AG04450 (cell line): ENCODE data around the gene CSF1. TPM values are rescaled to one million over a fixed set of nuclear protein-coding genes. Genes with fewer than 3 reads are reported as not detected.

Source experiments
- CTCF ChIA-PET: fragments of 300-600, 350-600 bp; formaldehyde crosslinking; extraction: SDS; loops from one replicate; lab custom pipeline; 2022; ENCODE audit warnings: antibody characterized with exemption, inconsistent platforms; lab: Charles Lee
- POLR2A ChIA-PET: fragments of 350-600 bp; formaldehyde crosslinking; extraction: SDS; loops from one replicate; lab custom pipeline; 2021; ENCODE audit warnings: antibody characterized with exemption, inconsistent platforms; lab: Yijun Ruan, JAX
- DNase-seq: peaks from one replicate; pipeline ENCODE4 v3.0.0-alpha.2; 2011; ENCODE audit warnings: low read depth, low spot score
- H3K27ac ChIP-seq: one replicate; pipeline ENCODE4 v1.5.1; 2012; ENCODE audit warnings: low read depth, low read length, control low read depth
- H3K27me3 ChIP-seq: one replicate; pipeline ENCODE4 v1.6.0; 2012; ENCODE audit warnings: low read length; ENCODE audit not compliant: control insufficient read depth, insufficient read depth
- H3K4me3 ChIP-seq: 2 replicates; pipeline ENCODE4 v1.5.1; 2011; ENCODE audit warnings: mild to moderate bottlenecking, low read depth, low read length, control low read depth
- H3K9me3 ChIP-seq: 2 replicates; pipeline ENCODE4 v1.5.1; 2012; ENCODE audit warnings: low read length; ENCODE audit not compliant: control insufficient read depth, insufficient read depth
- CTCF ChIP-seq: IDR thresholded peaks from 2 replicates; pipeline ENCODE4 v1.5.1; 2011; ENCODE audit warnings: low read depth, low read length, control low read depth, inconsistent platforms
- polyA plus RNA-seq: library from polyadenylated mRNA; depleted of rRNA; stranded (reverse); fragments of >200 nt; gene quantifications from 2 replicates; pipeline ENCODE4 v1.2.3, GENCODE V29; 2011

Gene CSF1
- polyA plus RNA-seq, 1 experiment, result 84.1 TPM

GRCh38 chr1:109902204-109902985 lies 8.3 kb upstream of the CSF1 start:
- ChIA-PET POLR2A (no interaction called here), CTCF (interaction anchor here (1.8 kb wide), 1 partner anchor 82 kb away, joined by 6 read pairs; the partner anchor contains the start of gene AHCYL1)
- TF ChIP-seq CTCF, result no peak

DNA sequence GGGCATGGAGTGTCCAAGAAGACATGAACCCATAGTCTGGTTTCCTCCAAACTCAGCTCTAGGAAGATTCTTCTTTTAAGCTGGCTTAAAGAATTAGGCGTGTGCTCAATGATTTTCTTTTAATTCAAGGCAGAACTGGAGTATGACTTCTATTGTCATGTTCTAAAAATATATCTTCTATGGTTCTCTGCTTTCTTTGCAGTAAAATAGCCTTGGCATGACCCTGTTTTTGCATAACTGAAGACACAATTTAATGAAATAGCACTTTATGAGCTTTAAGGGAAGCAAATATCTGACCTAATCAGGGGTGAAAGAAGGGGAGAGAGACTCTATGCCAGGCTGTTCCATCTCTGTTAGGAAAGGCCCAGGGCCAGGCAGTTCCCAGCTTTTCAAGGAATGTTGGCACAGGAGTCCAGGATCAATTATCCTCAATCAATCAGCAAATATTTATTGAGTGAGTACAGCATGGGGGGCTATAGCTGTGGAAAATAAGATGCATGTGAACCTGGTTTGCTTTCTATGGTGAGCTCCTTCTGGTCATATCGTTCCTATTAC lies 7.2 kb upstream of the CSF1 start:
- DNase-seq, result no peak
- POLR2A ChIA-PET, result no interaction called here
- Histone ChIP-seq H3K4me3 (no peak overlapping the region), H3K27ac (no peak overlapping the region), H3K9me3 (no peaks in the 10 kb centered on the region), H3K27me3 (no peaks in the 10 kb centered on the region)
- TF ChIP-seq CTCF, result no peak
- CTCF ChIA-PET, result interaction anchor here (0.8 kb wide), 1 partner anchor 81 kb away, joined by 3 read pairs; the partner anchor contains the start of gene AHCYL1

More at GRCh38 chr1:109902204-109902985, 8.3 kb upstream of the CSF1 start:
- Histone ChIP-seq H3K27ac (no peak overlapping the region), H3K4me3 (no peak overlapping the region), H3K9me3 (no peaks in the 10 kb centered on the region), H3K27me3 (no peaks in the 10 kb centered on the region)
- no peak for DNase-seq

DNA sequence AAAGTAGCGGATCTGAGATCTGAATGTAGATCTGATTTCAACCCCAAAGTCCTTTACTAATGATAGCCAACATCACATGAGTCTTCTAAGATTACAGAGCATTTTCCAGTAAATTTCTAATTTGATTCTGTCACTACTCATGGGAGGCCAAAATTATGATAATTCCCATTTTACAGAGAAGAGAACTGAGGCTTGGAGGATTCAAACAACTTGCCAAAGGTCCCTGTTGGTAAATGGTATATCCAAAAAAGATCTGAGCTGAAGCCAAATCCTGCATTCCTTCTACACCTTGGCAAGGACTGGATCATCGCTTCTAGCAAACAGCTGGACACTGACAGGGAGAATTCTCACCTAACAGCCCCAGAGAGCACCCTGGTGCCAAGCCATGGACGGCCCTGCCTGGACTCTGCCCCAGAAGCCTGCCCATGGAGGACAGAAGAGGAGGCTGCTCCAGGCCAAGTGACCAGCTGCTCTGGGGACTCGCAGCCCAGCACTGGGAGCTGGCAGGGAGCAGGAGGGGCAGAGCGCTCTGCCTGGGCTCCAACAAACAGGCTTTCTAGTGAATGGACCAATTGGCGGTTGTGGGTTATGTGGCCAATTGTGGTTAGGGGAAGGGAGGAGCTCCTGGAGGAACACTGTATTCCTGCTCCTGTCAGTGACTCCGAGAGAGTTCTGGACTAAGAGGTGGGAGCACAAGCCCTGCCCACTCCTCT lies 6.4 kb upstream of the CSF1 start:
- CTCF ChIA-PET, result interaction anchor here (0.8 kb wide), 1 partner anchor 80 kb away, joined by 3 read pairs; the partner anchor contains the start of gene AHCYL1
- no peak overlapping the region for H3K4me3 ChIP-seq
- no peak overlapping the region for H3K27ac ChIP-seq
- no peak for DNase-seq
- POLR2A ChIA-PET, result no interaction called here
- TF ChIP-seq CTCF, result no peak
- H3K27me3 ChIP-seq, result no peaks in the 10 kb centered on the region
- H3K9me3 ChIP-seq, result no peaks in the 10 kb centered on the region

DNA sequence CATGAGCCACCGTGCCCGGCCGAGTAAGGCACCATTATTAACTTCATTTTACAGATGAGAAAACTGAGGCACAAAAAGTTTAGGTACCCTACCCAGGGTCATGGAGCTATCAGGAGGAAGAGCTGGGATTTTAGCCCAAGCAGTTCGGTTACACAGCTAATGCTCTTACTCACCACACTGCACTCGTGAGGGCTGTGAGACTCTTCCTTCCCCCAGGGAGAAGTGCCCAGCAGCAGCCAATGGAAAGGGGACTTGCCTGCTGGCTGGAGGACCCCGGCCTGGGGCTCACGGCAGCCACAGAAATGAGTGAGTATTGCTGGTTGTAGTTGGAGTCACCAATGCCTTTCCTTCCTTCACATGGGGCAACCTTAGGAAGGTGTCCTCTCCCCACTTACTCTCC lies 5.2 kb upstream of the CSF1 start:
- ChIA-PET CTCF (no interaction called here), POLR2A (no interaction called here)
- no peaks in the 10 kb centered on the region for H3K27me3 ChIP-seq
- H3K9me3 ChIP-seq, result no peaks in the 10 kb centered on the region
- no peak for TF ChIP-seq CTCF
- H3K4me3 ChIP-seq, result no peak overlapping the region
- DNase-seq, result no peak
- H3K27ac ChIP-seq, result no peak overlapping the region
